Fibroblast of pulmonary artery (primary cell): ENCODE measurements around the gene NKD1.

Experiments
- DNase-seq: peaks from one replicate; pipeline ENCODE4 v3.0.0-alpha.2; 2010; ENCODE audit warnings: low read depth
- H3K4me3 ChIP-seq: replicated peaks from 2 replicates; pipeline ENCODE4 v1.5.1; 2011; ENCODE audit warnings: low read depth, mild to moderate bottlenecking, control low read depth, low read length, moderate library complexity
- TF ChIP-seq, protein P1 (sequence below): IDR thresholded peaks from 2 replicates; pipeline ENCODE4 v1.5.1; 2011; ENCODE audit warnings: mild to moderate bottlenecking, control low read depth, low read length, inconsistent platforms; ENCODE audit errors: missing control alignments

The NKD1 gene

GRCh38 chr16:50611995-50612848 lies 64.0 kb downstream of the NKD1 start:
- no peak for DNase-seq
- TF ChIP-seq, protein P1, sequence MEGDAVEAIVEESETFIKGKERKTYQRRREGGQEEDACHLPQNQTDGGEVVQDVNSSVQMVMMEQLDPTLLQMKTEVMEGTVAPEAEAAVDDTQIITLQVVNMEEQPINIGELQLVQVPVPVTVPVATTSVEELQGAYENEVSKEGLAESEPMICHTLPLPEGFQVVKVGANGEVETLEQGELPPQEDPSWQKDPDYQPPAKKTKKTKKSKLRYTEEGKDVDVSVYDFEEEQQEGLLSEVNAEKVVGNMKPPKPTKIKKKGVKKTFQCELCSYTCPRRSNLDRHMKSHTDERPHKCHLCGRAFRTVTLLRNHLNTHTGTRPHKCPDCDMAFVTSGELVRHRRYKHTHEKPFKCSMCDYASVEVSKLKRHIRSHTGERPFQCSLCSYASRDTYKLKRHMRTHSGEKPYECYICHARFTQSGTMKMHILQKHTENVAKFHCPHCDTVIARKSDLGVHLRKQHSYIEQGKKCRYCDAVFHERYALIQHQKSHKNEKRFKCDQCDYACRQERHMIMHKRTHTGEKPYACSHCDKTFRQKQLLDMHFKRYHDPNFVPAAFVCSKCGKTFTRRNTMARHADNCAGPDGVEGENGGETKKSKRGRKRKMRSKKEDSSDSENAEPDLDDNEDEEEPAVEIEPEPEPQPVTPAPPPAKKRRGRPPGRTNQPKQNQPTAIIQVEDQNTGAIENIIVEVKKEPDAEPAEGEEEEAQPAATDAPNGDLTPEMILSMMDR: no peak
- no peak overlapping the region for H3K4me3 ChIP-seq

GRCh38 chr16:50612849-50613198 lies 64.6 kb downstream of the NKD1 start:
- TF ChIP-seq, protein P1: no peak
- H3K4me3 ChIP-seq: no peak overlapping the region
- no peak for DNase-seq

GRCh38 chr16:50613281-50613963 lies 65.2 kb downstream of the NKD1 start:
- peak; percentile 65 for DNase-seq
- TF ChIP-seq, protein P1: no peak
- no peak overlapping the region for H3K4me3 ChIP-seq

- TF ChIP-seq, protein P1: no peak
- no peak overlapping the region for H3K4me3 ChIP-seq
- peak; percentile 1 for DNase-seq
Observed at GRCh38 chr16:50613964-50614474, 65.8 kb downstream of the NKD1 start.

DNA sequence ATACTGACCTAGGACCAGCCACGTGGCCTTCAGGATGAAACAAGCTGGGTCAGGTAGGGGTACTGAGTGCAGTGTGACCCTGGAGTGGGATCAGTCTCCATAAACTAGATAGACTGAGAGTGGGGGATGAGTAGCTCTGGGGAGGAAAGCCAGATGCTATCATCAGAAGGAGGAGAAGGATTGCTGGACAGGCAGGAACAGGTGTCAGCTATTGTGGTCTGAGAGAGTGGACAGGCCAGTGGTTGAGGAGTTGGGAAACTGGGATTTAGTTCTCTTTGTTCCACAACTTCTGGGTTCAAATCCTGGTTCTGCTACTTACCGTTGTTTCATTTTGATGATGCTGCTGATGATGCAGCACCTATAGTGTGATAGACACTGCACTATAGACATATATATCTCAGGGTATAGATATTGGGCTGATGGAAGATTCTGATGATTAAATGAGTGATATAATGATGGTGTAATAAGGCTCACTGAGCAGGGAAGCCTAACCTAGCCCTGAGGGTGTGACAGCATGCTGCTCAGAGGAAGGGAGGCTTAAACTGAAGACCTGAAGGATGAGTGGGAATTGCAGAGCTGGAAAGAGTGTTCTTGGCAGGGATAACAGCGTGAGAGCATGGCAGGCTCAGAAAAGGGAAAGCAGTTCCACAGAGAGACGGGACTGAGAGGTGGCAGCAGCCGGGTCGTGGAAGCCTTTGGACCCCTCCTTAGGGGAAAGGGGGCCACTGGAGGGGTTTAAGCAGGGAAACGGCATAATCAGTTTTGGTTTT lies 66.9 kb downstream of the NKD1 start:
- H3K4me3 ChIP-seq: no peak overlapping the region
- DNase-seq: no peak
- TF ChIP-seq, protein P1: no peak

DNA sequence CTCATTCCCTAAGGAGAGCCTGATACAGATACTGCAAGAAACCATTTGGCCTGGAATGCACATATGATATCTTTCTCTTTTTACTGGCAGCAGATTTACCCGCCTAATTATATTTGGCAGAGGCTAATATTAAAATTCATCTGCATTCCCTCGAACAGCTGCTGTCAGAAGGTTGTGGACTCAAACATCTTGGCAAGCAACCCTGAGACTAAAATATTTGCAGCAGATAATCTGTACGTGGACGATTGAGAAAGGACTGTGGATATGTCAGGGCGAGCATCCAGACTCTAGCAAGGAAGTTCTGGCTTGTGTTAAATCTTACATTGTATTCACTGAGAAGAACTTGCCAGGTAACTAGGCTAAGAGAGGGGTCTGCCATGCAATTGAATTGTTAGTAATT lies 67.7 kb downstream of the NKD1 start:
- peak; percentile 64 for DNase-seq
- no peak overlapping the region for H3K4me3 ChIP-seq
- TF ChIP-seq, protein P1: no peak
